ENCODE measurements around the gene SLC9A7.

Gene SLC9A7

GRCh38 chrX:46647251-46647650 lies 111.7 kb downstream of the SLC9A7 start:
- no peak for DNase-seq (ENCODE audit: low read depth)

GRCh38 chrX:46645614-46646013 lies 113.3 kb downstream of the SLC9A7 start:
- no peak for DNase-seq (ENCODE audit: low read depth)

GRCh38 chrX:46643636-46644035 lies 115.3 kb downstream of the SLC9A7 start:
- no peak for DNase-seq (ENCODE audit: low read depth)

GRCh38 chrX:46642145-46642544 lies 116.8 kb downstream of the SLC9A7 start:
- no peak for DNase-seq (ENCODE audit: low read depth)

- no peak for DNase-seq (ENCODE audit: low read depth)
Observed at GRCh38 chrX:46637938-46638337, 121.0 kb downstream of the SLC9A7 start.

- no peak for DNase-seq (ENCODE audit: low read depth)
Observed at GRCh38 chrX:46636223-46636622, 122.7 kb downstream of the SLC9A7 start.

- no peak for DNase-seq (ENCODE audit: low read depth)
Observed at GRCh38 chrX:46635186-46635585, 123.7 kb downstream of the SLC9A7 start.

- DNase-seq (ENCODE audit: low read depth), result no peak
Observed at GRCh38 chrX:46634577-46634976, 124.3 kb downstream of the SLC9A7 start.

- no peak for DNase-seq (ENCODE audit: low read depth)
Observed at GRCh38 chrX:46630141-46630540, 128.8 kb downstream of the SLC9A7 start.

GRCh38 chrX:46628460-46629371 lies 130.2 kb downstream of the SLC9A7 start:
- DNase-seq (ENCODE audit: low read depth), result no peak

GRCh38 chrX:46627711-46628419 lies 131.1 kb downstream of the SLC9A7 start:
- no peak for DNase-seq (ENCODE audit: low read depth)

- no peak for DNase-seq (ENCODE audit: low read depth)
Observed at GRCh38 chrX:46627062-46627461, 131.9 kb downstream of the SLC9A7 start.

GRCh38 chrX:46626566-46626965 lies 132.4 kb downstream of the SLC9A7 start:
- DNase-seq (ENCODE audit: low read depth), result no peak

GRCh38 chrX:46624090-46624786 lies 134.7 kb downstream of the SLC9A7 start:
- DNase-seq (ENCODE audit: low read depth), result no peak

GRCh38 chrX:46621572-46621971 lies 137.3 kb downstream of the SLC9A7 start:
- no peak for DNase-seq (ENCODE audit: low read depth)

- DNase-seq (ENCODE audit: low read depth), result no peak
Observed at GRCh38 chrX:46620505-46620904, 138.4 kb downstream of the SLC9A7 start.

- no peak for DNase-seq (ENCODE audit: low read depth)
Observed at GRCh38 chrX:46618947-46619346, 140.0 kb downstream of the SLC9A7 start.

- no peak for DNase-seq (ENCODE audit: low read depth)
Observed at GRCh38 chrX:46617906-46618305, 141.0 kb downstream of the SLC9A7 start.

GRCh38 chrX:46611658-46612362 lies 147.1 kb downstream of the SLC9A7 start:
- no peak for DNase-seq (ENCODE audit: low read depth)

- no peak for DNase-seq (ENCODE audit: low read depth)
Observed at GRCh38 chrX:46610070-46610658, 148.8 kb downstream of the SLC9A7 start.

- DNase-seq (ENCODE audit: low read depth), result no peak
Observed at GRCh38 chrX:46607916-46608315, 151.0 kb downstream of the SLC9A7 start.
